NB4 (cell line): ENCODE data around the gene SDHB.

ENCODE experiments used
- DNase-seq: peaks from one replicate; pipeline ENCODE4 v3.0.0; 2010; ENCODE audit warnings: low read depth
- H3K4me3 ChIP-seq: one replicate; pipeline ENCODE4 v1.5.1; 2011; ENCODE audit warnings: mild to moderate bottlenecking, low read depth, low read length, moderate library complexity
- MAX ChIP-seq: IDR thresholded peaks from 2 replicates; pipeline ENCODE4 v1.6.1; 2011; ENCODE audit warnings: low read depth, low read length
- MYC ChIP-seq: IDR thresholded peaks from 2 replicates; pipeline ENCODE4 v1.6.1; 2011; ENCODE audit warnings: low read depth, low read length
- POLR2A ChIP-seq: IDR thresholded peaks from 2 replicates; pipeline ENCODE4 v1.6.1; 2011; ENCODE audit warnings: mild to moderate bottlenecking; ENCODE audit not compliant: insufficient read length; ENCODE audit errors: extremely low read depth
- TF ChIP-seq, protein P1 (sequence below): IDR thresholded peaks from one replicate; pipeline ENCODE4 v1.5.1; 2012; ENCODE audit warnings: low read depth, low read length

The SDHB gene

GRCh38 chr1:16976966-16977365 lies 76.9 kb downstream of the SDHB start:
- no peak overlapping the region for H3K4me3 ChIP-seq
- TF ChIP-seq MAX (no peak), POLR2A (no peak), MYC (no peak)
- TF ChIP-seq, protein P1, sequence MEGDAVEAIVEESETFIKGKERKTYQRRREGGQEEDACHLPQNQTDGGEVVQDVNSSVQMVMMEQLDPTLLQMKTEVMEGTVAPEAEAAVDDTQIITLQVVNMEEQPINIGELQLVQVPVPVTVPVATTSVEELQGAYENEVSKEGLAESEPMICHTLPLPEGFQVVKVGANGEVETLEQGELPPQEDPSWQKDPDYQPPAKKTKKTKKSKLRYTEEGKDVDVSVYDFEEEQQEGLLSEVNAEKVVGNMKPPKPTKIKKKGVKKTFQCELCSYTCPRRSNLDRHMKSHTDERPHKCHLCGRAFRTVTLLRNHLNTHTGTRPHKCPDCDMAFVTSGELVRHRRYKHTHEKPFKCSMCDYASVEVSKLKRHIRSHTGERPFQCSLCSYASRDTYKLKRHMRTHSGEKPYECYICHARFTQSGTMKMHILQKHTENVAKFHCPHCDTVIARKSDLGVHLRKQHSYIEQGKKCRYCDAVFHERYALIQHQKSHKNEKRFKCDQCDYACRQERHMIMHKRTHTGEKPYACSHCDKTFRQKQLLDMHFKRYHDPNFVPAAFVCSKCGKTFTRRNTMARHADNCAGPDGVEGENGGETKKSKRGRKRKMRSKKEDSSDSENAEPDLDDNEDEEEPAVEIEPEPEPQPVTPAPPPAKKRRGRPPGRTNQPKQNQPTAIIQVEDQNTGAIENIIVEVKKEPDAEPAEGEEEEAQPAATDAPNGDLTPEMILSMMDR, result no peak
- DNase-seq, result no peak

DNA sequence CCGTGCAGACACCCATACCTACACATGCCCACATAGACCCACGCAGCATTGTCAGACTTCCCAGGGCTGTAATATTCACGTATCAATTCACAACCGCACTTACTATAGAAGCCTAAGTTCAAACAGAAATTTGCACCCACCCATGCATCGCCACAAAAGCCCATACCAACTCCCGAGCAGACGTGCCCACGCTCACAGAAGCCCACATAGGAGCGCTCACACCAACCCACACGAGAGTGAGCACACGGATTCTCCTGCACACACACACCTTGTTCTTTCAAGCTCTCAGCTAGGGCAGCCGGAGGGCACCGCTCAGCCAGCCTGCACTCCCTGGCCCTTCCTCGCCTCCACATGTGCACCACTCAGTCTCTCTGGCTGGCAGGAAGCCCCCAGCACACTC lies 78.0 kb downstream of the SDHB start:
- H3K4me3 ChIP-seq, result no peak overlapping the region
- TF ChIP-seq, protein P1, result no peak
- DNase-seq, result no peak

DNA sequence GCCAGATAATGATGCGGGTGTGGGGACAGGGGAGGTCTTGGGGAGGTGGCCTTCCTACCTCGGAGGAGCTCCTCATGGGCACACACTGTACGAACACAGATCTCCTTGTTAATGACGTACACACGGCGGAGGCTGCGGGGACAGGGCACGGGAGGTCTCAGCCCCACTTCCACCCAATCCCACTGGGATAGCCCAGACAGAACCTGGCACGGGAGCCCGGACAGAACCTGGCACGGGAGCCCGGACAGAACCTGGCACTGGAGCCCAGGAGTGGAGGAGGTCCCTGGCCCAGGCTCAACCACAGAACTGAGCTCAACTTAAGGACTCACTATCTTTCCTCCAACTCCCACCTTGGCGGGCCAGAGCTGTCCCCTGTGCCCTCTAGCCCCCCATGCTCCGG lies 78.6 kb downstream of the SDHB start:
- H3K4me3 ChIP-seq, result no peak overlapping the region

DNA sequence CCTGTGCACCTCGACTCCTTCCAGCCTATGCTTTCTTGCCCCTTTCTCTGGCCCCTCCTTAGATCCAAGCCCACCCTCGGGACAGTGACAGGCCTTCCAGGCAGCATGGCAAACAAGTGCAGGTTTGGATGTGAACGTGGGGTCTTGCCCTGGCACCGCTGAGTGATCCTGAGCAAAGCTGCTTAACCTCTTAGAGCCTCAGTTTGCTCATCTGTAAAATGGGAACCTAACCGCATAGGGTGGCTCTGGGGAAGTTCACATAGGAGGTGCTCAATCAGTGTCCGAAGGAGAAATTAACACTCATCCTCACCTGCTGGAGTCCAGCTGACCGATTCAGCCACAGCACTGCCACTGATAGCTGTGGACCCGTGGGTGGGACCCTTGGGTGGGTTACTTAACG lies 80.6 kb downstream of the SDHB start:
- no peak overlapping the region for H3K4me3 ChIP-seq
- TF ChIP-seq MYC, result no peak
- TF ChIP-seq POLR2A, result no peak
- no peak for TF ChIP-seq MAX
- TF ChIP-seq, protein P1, result no peak
- no peak for DNase-seq

More for the DNA sequence above, 78.6 kb downstream of the SDHB start:
- no peak for DNase-seq
- TF ChIP-seq MYC (no peak), POLR2A (no peak), MAX (no peak)
- TF ChIP-seq, protein P1, result no peak

DNA sequence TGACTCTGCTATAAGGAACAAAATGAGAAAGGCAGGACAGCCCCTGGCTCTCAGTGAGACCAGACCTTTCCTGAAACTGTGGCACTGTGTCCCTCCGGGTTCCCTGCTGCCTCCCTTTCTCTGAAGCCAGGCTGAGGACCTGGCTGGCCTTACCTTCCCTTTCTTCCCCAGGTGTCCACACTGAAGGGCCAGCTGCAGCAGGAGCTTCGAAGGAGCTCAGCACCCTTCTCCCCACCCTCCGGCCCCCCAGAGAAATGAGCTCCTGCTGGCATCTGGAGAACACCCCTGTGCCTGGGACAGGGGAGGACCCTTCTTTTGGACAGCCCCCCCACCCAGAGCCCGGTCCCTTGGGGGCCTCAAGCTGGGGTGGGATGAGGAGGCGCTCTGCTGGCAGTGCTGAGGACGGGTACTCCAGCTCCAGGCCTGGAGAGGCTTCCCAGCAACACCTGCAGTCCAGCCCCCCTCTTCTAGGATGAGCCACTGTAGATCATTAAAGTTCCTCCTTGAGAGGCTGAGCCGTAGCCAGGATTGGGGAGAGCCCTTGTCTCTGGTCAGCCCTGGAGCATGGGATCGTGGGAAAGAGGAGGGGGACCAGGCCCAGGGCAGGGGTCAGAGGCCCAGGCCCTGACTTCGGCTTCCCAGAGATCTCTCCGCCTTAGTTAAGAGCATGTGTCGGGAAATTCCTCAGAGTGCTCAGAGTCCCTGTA lies 81.5 kb downstream of the SDHB start:
- TF ChIP-seq MAX (no peak), POLR2A (no peak), MYC (no peak)
- TF ChIP-seq, protein P1, result no peak
- no peak overlapping the region for H3K4me3 ChIP-seq
- no peak for DNase-seq
